BLaER1 treated with 17β-estradiol and CSF1 and Interleukin-3, amounts not matched to agents 10 nM and 100 nM (cell line): ENCODE data around the gene STAC3.

Source experiments
- H3K27ac ChIP-seq, 11 experiments: shearing (Covaris generic); formaldehyde crosslinking; 2 replicates each; pipeline ENCODE4 v1.8.1; 2022
- H3K27me3 ChIP-seq, 11 experiments: shearing (Covaris generic); formaldehyde crosslinking; 2 replicates each; pipeline ENCODE4 v1.8.1; 2022
- H3K36me3 ChIP-seq, 11 experiments: shearing (Covaris generic); formaldehyde crosslinking; 2 replicates each; pipeline ENCODE4 v1.8.1; 2022
- H3K4me1 ChIP-seq, 10 experiments: shearing (Covaris generic); formaldehyde crosslinking; 2 replicates each; pipeline ENCODE4 v1.8.1; 2022
- H3K4me2 ChIP-seq, 11 experiments: shearing (Covaris generic); formaldehyde crosslinking; 2 replicates each; pipeline ENCODE4 v1.8.1; 2022
- H3K4me3 ChIP-seq, 10 experiments: shearing (Covaris generic); formaldehyde crosslinking; 2 replicates each; pipeline ENCODE4 v1.8.1; 2022
- H3K9ac ChIP-seq, 11 experiments: shearing (Covaris generic); formaldehyde crosslinking; 2 replicates each; pipeline ENCODE4 v1.8.1; 2022
- H3K9me3 ChIP-seq, 11 experiments: shearing (Covaris generic); formaldehyde crosslinking; replicated peaks in 1 of 11; 2 replicates each; pipeline ENCODE4 v1.8.1; 2022
- H4K20me1 ChIP-seq, 11 experiments: shearing (Covaris generic); formaldehyde crosslinking; 2 replicates each; pipeline ENCODE4 v1.8.1; 2022
- Cebpa-rat ChIP-seq, 11 experiments: shearing (Covaris generic); IDR thresholded peaks; 2 replicates each; pipeline ENCODE4 v1.8.1; 2022

Gene STAC3

DNA sequence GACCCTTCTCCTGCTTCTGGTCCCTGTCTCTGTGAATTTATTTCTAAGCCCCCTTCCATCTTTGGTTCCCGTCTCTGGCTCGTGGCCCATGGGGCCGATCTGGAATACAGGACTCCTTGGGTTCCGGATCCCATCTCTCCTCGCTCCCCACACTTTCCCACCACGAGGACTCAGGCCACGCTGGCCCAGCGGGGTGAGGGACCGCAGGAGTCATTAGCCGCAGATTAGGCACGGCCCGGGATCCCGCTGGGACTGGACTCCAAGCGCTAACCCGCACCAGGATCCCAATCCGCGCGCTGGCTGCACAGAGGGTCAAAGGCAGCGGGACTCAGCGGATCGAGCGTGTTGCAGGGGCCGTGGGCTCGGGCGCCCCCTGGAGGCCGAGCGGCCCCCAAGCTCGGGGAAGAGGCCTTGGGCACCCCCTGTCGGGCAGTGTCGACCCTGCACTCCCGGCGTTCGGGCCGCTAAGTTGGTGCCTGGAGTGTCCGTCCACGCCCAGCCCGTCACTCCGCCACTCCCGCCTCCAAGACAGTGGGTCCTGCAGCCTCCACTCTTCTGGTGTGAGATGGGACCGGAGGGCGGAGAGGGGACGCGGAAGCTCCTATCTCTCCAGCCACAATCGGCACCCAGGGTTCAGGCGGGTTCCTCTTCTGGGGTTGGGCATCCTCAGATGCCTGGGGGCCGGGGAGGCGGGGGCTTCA lies 12.0 kb downstream of the STAC3 start:
- no peaks in the 10 kb centered on the region for H3K9me3 ChIP-seq
- H3K27me3 ChIP-seq: peaks cover 83 to 100% (median 100%) of the 10 kb centered on the region in 11 experiments
- H3K4me3 ChIP-seq: peak overlapping the region; percentile 60 to 80 (median 66)
- H3K4me1 ChIP-seq: peaks cover 70 to 95% (median 89%) of the 10 kb centered on the region in 10 experiments
- peak overlapping the region in 10 of 11 experiments; percentile 27 to 87 (median 76); a peak in 19 of 22 replicates for H3K9ac ChIP-seq
- TF ChIP-seq Cebpa-rat (IDR thresholded peaks at IDR 0.05): no peak
- peak overlapping the region; percentile 92 to 100 (median 99) for H3K4me2 ChIP-seq
- peak overlapping the region in 7 of 11 experiments; percentile 39 to 86 (median 69); a peak in 9 of 22 replicates for H3K27ac ChIP-seq
- peaks cover 33 to 84% (median 70%) of the 10 kb centered on the region in 11 experiments; a peak in 21 of 22 replicates for H4K20me1 ChIP-seq
- peaks cover 4 to 23% (median 17%) of the 10 kb centered on the region in 11 experiments for H3K36me3 ChIP-seq

DNA sequence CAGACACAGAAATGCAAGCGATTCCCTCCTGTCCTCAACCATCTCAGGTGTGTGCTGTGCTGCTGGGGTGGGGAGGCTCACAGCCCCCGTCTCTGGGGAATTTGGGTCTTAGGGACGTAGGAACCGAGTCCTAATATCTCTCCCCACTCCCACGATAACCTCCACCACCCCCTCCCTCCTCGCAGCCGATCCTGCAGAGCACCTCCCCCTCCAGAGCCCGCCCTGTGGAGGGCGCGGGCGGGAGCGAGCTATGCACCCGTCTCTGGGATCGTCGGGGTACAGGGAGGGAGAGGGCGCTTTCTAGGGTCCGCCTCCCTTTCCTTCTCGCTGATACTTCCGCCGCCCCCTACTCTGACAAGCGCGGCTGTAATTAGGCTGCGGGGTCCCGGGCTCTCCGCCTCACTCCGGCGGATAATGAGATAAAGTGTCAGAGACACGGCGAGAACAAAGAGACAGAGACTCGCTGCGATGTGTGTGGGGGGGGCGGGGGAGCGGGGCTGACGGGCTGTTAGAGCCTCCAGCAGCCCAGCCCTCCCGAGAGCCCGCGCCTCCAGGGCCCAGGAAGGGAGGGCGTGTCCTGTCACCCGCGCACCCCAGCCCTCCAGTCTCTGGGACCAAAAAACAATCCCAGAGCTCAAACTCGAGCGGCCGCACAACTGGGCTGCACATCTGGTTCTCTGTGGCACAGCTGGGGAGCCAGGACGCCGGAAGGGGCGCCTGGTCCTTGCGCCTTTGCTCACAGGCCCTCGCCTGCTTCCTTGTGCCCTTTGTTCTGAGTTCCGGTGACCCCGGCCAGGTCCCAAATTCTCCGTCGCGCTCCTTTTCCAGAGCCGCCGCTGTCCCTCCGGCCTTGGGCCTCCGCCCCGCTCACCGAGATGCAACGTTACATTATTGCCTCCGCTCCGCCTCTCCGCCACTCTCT lies 12.8 kb downstream of the STAC3 start:
- Histone ChIP-seq H3K4me2 (peak overlapping the region; percentile 92 to 100 (median 99)), H3K27ac (no peak overlapping the region), H3K36me3 (peaks cover 12 to 31% (median 25%) of the 10 kb centered on the region in 11 experiments), H4K20me1 (peaks cover 36 to 84% (median 79%) of the 10 kb centered on the region in 11 experiments; a peak in 21 of 22 replicates), H3K4me1 (peaks cover 74 to 95% (median 89%) of the 10 kb centered on the region in 10 experiments), H3K9ac (peak overlapping the region in 9 of 11 experiments; percentile 4 to 87 (median 46); a peak in 11 of 22 replicates), H3K9me3 (no peaks in the 10 kb centered on the region), H3K4me3 (peak overlapping the region; percentile 60 to 80 (median 66)), H3K27me3 (peaks cover 75 to 100% (median 100%) of the 10 kb centered on the region in 11 experiments)
- TF ChIP-seq Cebpa-rat (IDR thresholded peaks at IDR 0.05): no peak

DNA sequence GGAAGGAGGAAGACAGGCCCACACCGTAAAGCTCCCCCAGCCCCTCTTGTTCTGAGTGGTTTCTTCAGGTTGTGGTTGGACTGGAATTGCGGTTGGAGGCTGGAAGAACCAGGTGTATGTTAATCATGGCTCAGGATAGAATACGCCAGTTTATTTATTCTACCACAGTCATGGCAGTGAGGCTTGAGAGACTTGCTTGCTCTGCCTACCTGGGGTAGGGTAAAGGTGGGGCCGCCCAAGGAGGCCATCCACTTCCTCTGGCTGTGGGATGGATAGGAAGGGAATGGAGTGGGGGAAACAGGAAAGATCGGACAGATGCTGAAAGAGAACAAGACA lies 13.4 kb downstream of the STAC3 start:
- Histone ChIP-seq H3K9ac (no peak overlapping the region), H3K27me3 (peaks cover 69 to 100% (median 100%) of the 10 kb centered on the region in 11 experiments), H3K9me3 (no peaks in the 10 kb centered on the region), H3K4me1 (peaks cover 74 to 95% (median 89%) of the 10 kb centered on the region in 10 experiments), H3K27ac (no peak overlapping the region), H3K36me3 (peaks cover 18 to 37% (median 31%) of the 10 kb centered on the region in 11 experiments), H3K4me3 (peak overlapping the region in 8 of 10 experiments; percentile 60 to 80 (median 66); a peak in 9 of 20 replicates), H3K4me2 (peak overlapping the region; percentile 92 to 100 (median 99); a peak in 21 of 22 replicates), H4K20me1 (peaks cover 36 to 84% (median 82%) of the 10 kb centered on the region in 11 experiments; a peak in 21 of 22 replicates)
- TF ChIP-seq Cebpa-rat (IDR thresholded peaks at IDR 0.05): no peak

DNA sequence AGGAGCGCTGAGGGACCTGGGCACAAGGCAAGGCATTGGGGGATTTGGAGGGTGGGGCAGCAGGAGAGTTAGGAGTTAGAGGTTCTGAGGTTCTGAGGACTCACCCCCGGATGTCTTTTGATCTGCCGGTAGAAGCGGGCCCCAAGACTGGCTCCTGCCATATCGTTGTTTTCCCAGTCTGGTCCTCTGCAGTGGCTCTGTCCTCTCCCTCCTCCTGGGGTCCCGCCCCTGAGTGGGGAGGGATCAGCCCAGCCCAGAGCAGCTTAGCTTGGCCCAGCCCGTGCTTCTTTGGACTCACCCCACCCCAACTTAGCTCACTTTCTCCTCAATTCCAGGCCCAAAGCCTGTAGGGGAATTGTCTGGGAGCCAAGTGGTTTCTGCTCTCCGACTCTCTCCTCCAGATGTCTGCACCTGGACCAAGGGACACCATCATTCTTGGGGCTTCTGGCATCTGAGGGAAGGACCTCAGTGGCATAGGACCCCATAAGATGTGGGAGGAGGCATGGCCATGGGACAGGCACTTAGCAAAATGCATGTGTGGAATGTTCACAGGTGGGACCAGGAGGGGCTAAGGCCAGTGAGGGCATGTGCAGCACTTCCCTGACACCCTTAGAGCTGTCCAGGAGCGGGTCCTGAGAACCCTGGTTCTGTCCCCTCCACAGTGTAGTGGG lies 13.9 kb downstream of the STAC3 start:
- H4K20me1 ChIP-seq: peaks cover 33 to 84% (median 82%) of the 10 kb centered on the region in 11 experiments; a peak in 21 of 22 replicates
- H3K27me3 ChIP-seq: peaks cover 64 to 100% (median 96%) of the 10 kb centered on the region in 11 experiments
- no peak overlapping the region for H3K27ac ChIP-seq
- peaks cover 23 to 42% (median 36%) of the 10 kb centered on the region in 11 experiments for H3K36me3 ChIP-seq
- no peak overlapping the region for H3K4me3 ChIP-seq
- no peak for TF ChIP-seq Cebpa-rat (IDR thresholded peaks at IDR 0.05)
- no peak overlapping the region for H3K9ac ChIP-seq
- H3K4me2 ChIP-seq: peak overlapping the region in 4 of 11 experiments; percentile 92 to 100 (median 99); a peak in 3 of 22 replicates
- H3K9me3 ChIP-seq: no peaks in the 10 kb centered on the region
- peaks cover 74 to 95% (median 89%) of the 10 kb centered on the region in 10 experiments for H3K4me1 ChIP-seq

DNA sequence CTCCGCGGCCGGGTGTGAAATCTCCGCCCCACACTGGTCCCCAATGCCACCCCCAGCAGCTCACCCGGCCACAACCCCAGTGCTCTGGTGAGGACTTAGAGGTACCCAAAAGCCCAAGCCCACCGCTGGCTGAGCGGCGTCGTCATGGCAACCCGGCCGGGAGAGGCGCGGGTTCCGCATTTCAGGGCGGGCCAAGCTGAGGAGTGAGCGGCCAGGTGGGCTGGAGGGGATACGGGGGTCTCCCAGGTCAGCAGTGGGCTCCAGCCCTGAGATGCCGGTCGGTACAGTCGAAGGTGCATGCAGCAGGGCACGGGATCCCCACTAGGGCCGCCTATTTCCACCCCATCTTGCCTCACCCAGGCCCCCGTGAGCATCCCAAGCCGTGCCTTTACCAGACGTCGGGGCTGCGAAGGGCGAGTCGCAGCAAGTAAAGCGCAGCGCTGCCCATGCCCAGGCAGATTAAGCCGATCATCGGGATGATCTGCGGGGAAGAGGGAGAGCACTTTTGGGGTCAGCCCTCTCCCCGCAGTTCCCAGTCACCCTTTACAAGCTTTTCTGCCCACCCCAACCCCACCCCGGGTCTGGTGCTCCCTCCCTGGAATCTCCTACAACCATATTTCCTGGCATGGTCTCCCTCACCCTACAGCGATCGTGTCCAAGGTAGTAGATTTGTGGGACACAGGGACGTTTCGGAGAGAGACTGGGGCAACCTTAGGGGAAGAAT lies 14.6 kb downstream of the STAC3 start:
- Histone ChIP-seq H3K4me3 (no peak overlapping the region), H3K4me2 (peak overlapping the region in 5 of 11 experiments; percentile 1 to 99 (median 23); a peak in 4 of 22 replicates), H3K36me3 (peaks cover 30 to 49% (median 43%) of the 10 kb centered on the region in 11 experiments), H3K27me3 (peaks cover 57 to 95% (median 89%) of the 10 kb centered on the region in 11 experiments), H3K4me1 (peaks cover 74 to 95% (median 89%) of the 10 kb centered on the region in 10 experiments), H4K20me1 (peaks cover 27 to 84% (median 82%) of the 10 kb centered on the region in 11 experiments; a peak in 21 of 22 replicates), H3K9me3 (no peaks in the 10 kb centered on the region), H3K27ac (no peak overlapping the region), H3K9ac (no peak overlapping the region)
- TF ChIP-seq Cebpa-rat (IDR thresholded peaks at IDR 0.05): no peak

DNA sequence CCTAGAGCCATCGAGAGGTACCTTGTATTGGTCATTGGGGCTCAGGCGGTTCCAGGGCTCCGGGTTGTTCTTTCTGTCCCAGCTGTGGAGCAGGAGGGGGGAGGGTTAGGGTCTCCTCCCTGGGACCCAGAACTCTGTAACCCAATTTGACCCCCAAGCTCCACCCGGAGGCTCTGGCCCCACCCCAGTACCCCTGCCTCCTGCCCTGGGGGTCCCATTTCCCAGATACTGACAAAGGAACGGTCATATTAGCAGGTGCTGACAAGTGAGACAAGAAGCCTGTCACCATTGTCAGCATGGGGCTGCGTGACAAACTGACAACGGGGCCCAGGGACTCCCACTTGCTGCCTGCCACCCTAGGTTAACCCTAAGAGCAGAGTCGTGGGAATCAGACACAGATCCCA lies 15.3 kb downstream of the STAC3 start:
- TF ChIP-seq Cebpa-rat (IDR thresholded peaks at IDR 0.05): no peak
- peak overlapping the region in 7 of 11 experiments; percentile 1 to 99 (median 33); a peak in 4 of 22 replicates for H3K4me2 ChIP-seq
- peaks cover 74 to 95% (median 89%) of the 10 kb centered on the region in 10 experiments for H3K4me1 ChIP-seq
- peaks cover 32 to 56% (median 50%) of the 10 kb centered on the region in 11 experiments for H3K36me3 ChIP-seq
- H3K4me3 ChIP-seq: no peak overlapping the region
- peaks cover 27 to 84% (median 82%) of the 10 kb centered on the region in 11 experiments; a peak in 21 of 22 replicates for H4K20me1 ChIP-seq
- peaks cover 50 to 88% (median 83%) of the 10 kb centered on the region in 11 experiments for H3K27me3 ChIP-seq
- no peaks in the 10 kb centered on the region for H3K9me3 ChIP-seq
- no peak overlapping the region for H3K9ac ChIP-seq
- H3K27ac ChIP-seq: no peak overlapping the region

DNA sequence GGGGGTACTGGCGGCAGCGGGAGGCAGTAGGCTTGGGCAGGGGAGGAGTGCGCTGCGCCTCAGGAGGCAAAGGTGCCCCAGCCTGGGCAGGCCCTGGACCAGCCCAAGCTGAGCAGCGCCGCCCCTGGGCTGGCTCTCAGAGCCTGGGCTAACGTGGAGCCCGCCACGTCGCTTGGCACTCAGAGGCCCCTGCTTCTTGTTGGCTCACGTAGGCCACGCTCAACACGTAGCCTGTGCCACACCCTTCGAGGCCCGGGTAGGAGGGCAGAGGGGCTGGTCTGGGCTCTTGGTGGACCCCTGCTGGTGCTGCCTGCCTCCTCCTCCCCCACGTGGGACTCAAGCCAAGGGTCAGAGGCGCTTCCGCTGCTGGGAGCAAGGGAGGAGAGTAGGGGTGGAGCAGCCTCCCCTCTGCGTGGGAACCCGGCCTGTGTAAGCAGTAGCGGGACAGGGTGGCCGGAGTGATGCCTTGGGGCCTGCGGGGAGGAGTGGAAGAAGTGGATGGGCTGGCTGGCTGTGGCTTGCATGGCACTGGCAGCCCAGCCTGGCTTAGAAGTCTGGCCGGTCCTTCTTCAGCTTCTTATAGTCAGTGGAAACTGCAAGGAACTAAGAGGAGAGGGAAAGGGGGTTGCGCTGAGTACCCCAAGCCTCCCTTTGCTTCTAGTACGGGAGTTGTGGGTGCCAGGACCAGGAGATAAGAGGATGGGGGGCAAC lies 15.8 kb downstream of the STAC3 start:
- TF ChIP-seq Cebpa-rat (IDR thresholded peaks at IDR 0.05): no peak
- Histone ChIP-seq H3K4me2 (peak overlapping the region; percentile 38 to 100 (median 97); a peak in 20 of 22 replicates), H3K27me3 (peaks cover 45 to 83% (median 78%) of the 10 kb centered on the region in 11 experiments), H3K9ac (no peak overlapping the region), H3K27ac (no peak overlapping the region), H3K9me3 (no peaks in the 10 kb centered on the region), H4K20me1 (peaks cover 27 to 88% (median 87%) of the 10 kb centered on the region in 11 experiments; a peak in 21 of 22 replicates), H3K4me1 (peaks cover 75 to 96% (median 89%) of the 10 kb centered on the region in 10 experiments), H3K4me3 (0 out of 20 replicates have a peak overlapping the region, but pooled peaks of 1 of the 10 experiments have one; percentile 11), H3K36me3 (peaks cover 32 to 57% (median 51%) of the 10 kb centered on the region in 11 experiments)
